ENCODE results near the gene PKN3.

DNA sequence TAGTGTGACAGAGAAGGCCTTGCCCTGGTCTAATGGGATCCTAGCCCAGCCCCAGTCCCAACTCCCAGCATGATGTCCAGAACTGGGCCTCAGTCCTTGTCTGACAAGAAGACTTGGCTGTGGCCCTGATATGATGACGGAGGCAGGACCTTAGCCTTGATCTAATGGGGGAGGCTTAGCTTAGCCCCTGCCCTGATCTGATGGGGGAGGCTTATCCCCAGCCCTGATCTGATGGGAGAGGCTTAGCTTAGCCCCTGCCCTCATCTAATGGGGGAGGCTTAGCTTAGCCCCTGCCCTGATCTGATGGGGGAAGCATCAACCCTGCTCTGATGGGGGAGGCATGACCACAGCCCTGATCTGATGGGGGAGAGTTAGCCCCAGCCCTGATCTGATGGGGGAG lies 3.7 kb downstream of the PKN3 start:
- TF ChIP-seq GATA2 (IDR thresholded peaks at IDR 0.05; ENCODE audit: low read depth, low read length), result no peak
- no peak for TF ChIP-seq GATA3 (IDR thresholded peaks at IDR 0.05; ENCODE audit: low read depth, low read length)

All from SH-SY5Y (cell line).